Vagina (tissue), 2 donors: Measurements from ENCODE around the gene CHST11.

Source experiments
- POLR2A ChIP-seq, 2 donors: fragments of 450-650 bp; IDR thresholded peaks; one replicate each; pipeline ENCODE4 v1.6.1; 2017; ENCODE audit warnings: antibody characterized with exemption in 2 of 2, mild to moderate bottlenecking in 2 of 2, moderate library complexity in 2 of 2
- POLR2AphosphoS5 ChIP-seq, 2 donors: sonication (generic); formaldehyde crosslinking; IDR thresholded peaks; one replicate each; pipeline ENCODE4 v1.9.0; 2017; ENCODE audit warnings: antibody characterized with exemption in 2 of 2, mild to moderate bottlenecking in 2 of 2, low read depth in 1 of 2; ENCODE audit not compliant: insufficient read depth in 1 of 2
- TF ChIP-seq, protein P1 (sequence below), 3 experiments: fragments of 450-650 bp in 2 of 3; fragments of 200-600 bp in 1 of 3; sonication (generic) in 1 of 3; IDR thresholded peaks; one replicate each; pipeline ENCODE4 v1.5.1; 2017 to 2019; ENCODE audit warnings: antibody characterized with exemption in 3 of 3, mild to moderate bottlenecking in 2 of 3, moderate library complexity in 2 of 3

DNA sequence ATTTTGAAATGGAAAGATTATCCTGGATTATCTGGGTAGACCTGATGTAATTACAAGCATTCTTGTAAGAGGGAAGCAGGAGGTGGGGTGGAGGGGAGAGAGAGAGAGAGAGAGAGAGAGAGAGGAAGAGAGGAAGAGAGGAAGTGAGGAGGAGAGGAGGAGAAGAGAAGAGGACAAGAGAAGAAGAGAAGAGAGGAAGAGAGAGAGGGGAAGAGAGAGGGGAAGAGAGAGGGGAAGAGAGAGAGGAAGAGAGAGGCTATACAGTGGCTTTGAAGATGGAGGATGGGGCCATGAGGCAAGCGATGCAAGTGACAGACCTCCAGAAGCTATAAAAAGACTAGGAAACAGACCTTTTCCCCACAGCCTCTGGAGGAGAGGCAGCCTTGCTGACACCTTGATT, 13.7 kb upstream of the CHST11 start:
- TF ChIP-seq POLR2AphosphoS5 (IDR thresholded peaks at IDR 0.05; ENCODE audit: insufficient read depth in 1 of 2, low read depth in 1 of 2), result no peak
- TF ChIP-seq POLR2A (IDR thresholded peaks at IDR 0.05), result no peak
- TF ChIP-seq, protein P1, sequence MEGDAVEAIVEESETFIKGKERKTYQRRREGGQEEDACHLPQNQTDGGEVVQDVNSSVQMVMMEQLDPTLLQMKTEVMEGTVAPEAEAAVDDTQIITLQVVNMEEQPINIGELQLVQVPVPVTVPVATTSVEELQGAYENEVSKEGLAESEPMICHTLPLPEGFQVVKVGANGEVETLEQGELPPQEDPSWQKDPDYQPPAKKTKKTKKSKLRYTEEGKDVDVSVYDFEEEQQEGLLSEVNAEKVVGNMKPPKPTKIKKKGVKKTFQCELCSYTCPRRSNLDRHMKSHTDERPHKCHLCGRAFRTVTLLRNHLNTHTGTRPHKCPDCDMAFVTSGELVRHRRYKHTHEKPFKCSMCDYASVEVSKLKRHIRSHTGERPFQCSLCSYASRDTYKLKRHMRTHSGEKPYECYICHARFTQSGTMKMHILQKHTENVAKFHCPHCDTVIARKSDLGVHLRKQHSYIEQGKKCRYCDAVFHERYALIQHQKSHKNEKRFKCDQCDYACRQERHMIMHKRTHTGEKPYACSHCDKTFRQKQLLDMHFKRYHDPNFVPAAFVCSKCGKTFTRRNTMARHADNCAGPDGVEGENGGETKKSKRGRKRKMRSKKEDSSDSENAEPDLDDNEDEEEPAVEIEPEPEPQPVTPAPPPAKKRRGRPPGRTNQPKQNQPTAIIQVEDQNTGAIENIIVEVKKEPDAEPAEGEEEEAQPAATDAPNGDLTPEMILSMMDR (IDR thresholded peaks at IDR 0.05), result no peak
